SK-N-SH (cell line): ENCODE data around the gene CLDN3. TPM values are rescaled to one million over a fixed set of nuclear protein-coding genes. Genes with fewer than 3 reads are reported as not detected.

Source experiments
- CTCF ChIA-PET: fragments of 300-600, 350-600 bp; formaldehyde crosslinking; extraction: SDS; loops from one replicate; lab custom pipeline; 2021; lab: Yijun Ruan, JAX
- POLR2A ChIA-PET: fragments of 350-600 bp; sonication (Branson Sonifier 250); formaldehyde crosslinking; extraction: SDS; loops from one replicate; lab custom pipeline; 2020; ENCODE audit warnings: antibody characterized with exemption, inconsistent platforms; lab: Yijun Ruan, JAX
- DNase-seq: peaks from one replicate; pipeline ENCODE4 v3.0.0; 2012
- H2AFZ ChIP-seq: fragments of 200-600 bp; sonication (generic); 2 replicates; pipeline ENCODE4 v1.8.1; 2016; ENCODE audit warnings: antibody characterized with exemption, mild to moderate bottlenecking, low read depth
- H3F3A ChIP-seq: fragments of 200-600 bp; sonication (generic); replicated peaks from 2 replicates; pipeline ENCODE3; 2016; ENCODE audit warnings: antibody characterized with exemption, mild to moderate bottlenecking; ENCODE audit not compliant: insufficient read depth
- H3K27ac ChIP-seq, 2 experiments: fragments of 200-500 bp in 1 of 2; fragments of 200-600 bp in 1 of 2; sonication (Bioruptor generic) in 1 of 2; sonication (generic), shearing (Covaris generic) in 1 of 2; 2 replicates each; pipeline versions ENCODE4 v1.5.1 to v1.6.1; 2014 to 2016; ENCODE audit warnings: low read depth in 2 of 2, inconsistent platforms in 1 of 2, low read length in 1 of 2, mild to moderate bottlenecking in 1 of 2, mixed read lengths in 1 of 2
- H3K27me3 ChIP-seq: fragments of 200-600 bp; sonication (generic), shearing (Covaris generic); 2 replicates; pipeline ENCODE4 v1.6.1; 2016; ENCODE audit warnings: mixed run types; ENCODE audit not compliant: insufficient read depth
- H3K36me3 ChIP-seq, 2 experiments: fragments of 200-500 bp in 1 of 2; fragments of 200-600 bp in 1 of 2; sonication (Bioruptor generic) in 1 of 2; sonication (generic) in 1 of 2; replicated peaks in 1 of 2; 2 replicates each; pipeline versions ENCODE3 to v1.5.1; 2014 to 2016; ENCODE audit warnings: low read length in 1 of 2, mild to moderate bottlenecking in 1 of 2; ENCODE audit not compliant: insufficient read depth in 2 of 2, control insufficient read depth in 1 of 2
- H3K4me1 ChIP-seq, 2 experiments: fragments of 200-500 bp in 1 of 2; fragments of 200-600 bp in 1 of 2; sonication (Bioruptor generic) in 1 of 2; sonication (generic), shearing (Covaris generic) in 1 of 2; 2 replicates each; pipeline versions ENCODE4 v1.5.1 to v1.6.1; 2014 to 2016; ENCODE audit warnings: low read depth in 1 of 2, low read length in 1 of 2, mixed run types in 1 of 2; ENCODE audit not compliant: insufficient read depth in 2 of 2, control insufficient read depth in 1 of 2
- H3K4me2 ChIP-seq: fragments of 200-600 bp; sonication (generic), shearing (Covaris generic); 2 replicates; pipeline ENCODE4 v1.6.1; 2017; ENCODE audit warnings: mixed run types
- H3K4me3 ChIP-seq, 2 experiments: fragments of 200-500 bp in 1 of 2; fragments of 200-600 bp in 1 of 2; sonication (Bioruptor generic) in 1 of 2; sonication (generic), shearing (Covaris generic) in 1 of 2; 2 replicates each; pipeline versions ENCODE4 v1.5.1 to v1.8.1; 2014 to 2016; ENCODE audit warnings: low read depth in 2 of 2, inconsistent platforms in 1 of 2, low read length in 1 of 2, mild to moderate bottlenecking in 1 of 2, mixed read lengths in 1 of 2, moderate library complexity in 1 of 2
- H3K79me2 ChIP-seq: fragments of 200-600 bp; sonication (generic); 2 replicates; pipeline ENCODE4 v1.8.1; 2017; ENCODE audit warnings: mild to moderate bottlenecking; ENCODE audit not compliant: insufficient read depth
- H3K9ac ChIP-seq: fragments of 200-600 bp; sonication (generic); 2 replicates; pipeline ENCODE4 v1.6.1; 2017; ENCODE audit warnings: mixed run types
- H3K9me2 ChIP-seq: fragments of 200-600 bp; sonication (generic); 2 replicates; pipeline ENCODE4 v1.6.1; 2017; ENCODE audit warnings: mixed run types
- H3K9me3 ChIP-seq: fragments of 200-600 bp; sonication (generic); 2 replicates; pipeline ENCODE4 v1.6.1; 2017; ENCODE audit warnings: mixed run types, mild to moderate bottlenecking, moderate library complexity
- H4K20me1 ChIP-seq: fragments of 200-600 bp; sonication (generic); 2 replicates; pipeline ENCODE4 v1.6.1; 2017; ENCODE audit warnings: mild to moderate bottlenecking, mixed run types; ENCODE audit not compliant: insufficient read depth
- CHD2 ChIP-seq: fragments of 150-350 bp; IDR thresholded peaks from 2 replicates; pipeline ENCODE4 v1.6.1; 2018; ENCODE audit warnings: low read length; ENCODE audit not compliant: partially characterized antibody
- EP300 ChIP-seq, 2 experiments: IDR thresholded peaks; 2 replicates each; pipeline versions ENCODE4 v1.4.0 to v1.6.1; 2012; ENCODE audit warnings: borderline replicate concordance in 1 of 2, low read depth in 1 of 2, low read length in 1 of 2
- FOSL2 ChIP-seq: IDR thresholded peaks from 2 replicates; pipeline ENCODE4 v1.4.0; 2012; ENCODE audit warnings: low read depth, mild to moderate bottlenecking, moderate library complexity, borderline replicate concordance
- GATA2 ChIP-seq: sonication (generic); formaldehyde crosslinking; IDR thresholded peaks from 2 replicates; pipeline ENCODE4 v1.5.0; 2020; ENCODE audit warnings: mild to moderate bottlenecking, missing genetic modification reagents
- USF1 ChIP-seq: IDR thresholded peaks from 2 replicates; pipeline ENCODE4 v1.4.0; 2012; ENCODE audit warnings: low read depth, borderline replicate concordance
- WGBS: methylation state at CpG from one replicate; pipeline ENCODE4 v1.1.6; 2017; ENCODE audit warnings: low lambda C conversion rate; 5-methylcytosine and 5-hydroxymethylcytosine counted together
- polyA plus RNA-seq, 3 experiments: library from polyadenylated mRNA; depleted of rRNA; stranded (reverse); fragments of >200 nt; gene quantifications; 2 replicates each; pipeline ENCODE4 v1.2.3, GENCODE V29; 2012
- TF ChIP-seq, protein P1 (sequence below): fragments of 150-350 bp; IDR thresholded peaks from 2 replicates; pipeline ENCODE4 v1.6.1; 2017; ENCODE audit warnings: antibody characterized with exemption, low read length, low read depth, borderline replicate concordance

The CLDN3 gene
- polyA plus RNA-seq, 1 of the 3 experiments (the other 2 are of a cell fraction) = 0.08 TPM

DNA sequence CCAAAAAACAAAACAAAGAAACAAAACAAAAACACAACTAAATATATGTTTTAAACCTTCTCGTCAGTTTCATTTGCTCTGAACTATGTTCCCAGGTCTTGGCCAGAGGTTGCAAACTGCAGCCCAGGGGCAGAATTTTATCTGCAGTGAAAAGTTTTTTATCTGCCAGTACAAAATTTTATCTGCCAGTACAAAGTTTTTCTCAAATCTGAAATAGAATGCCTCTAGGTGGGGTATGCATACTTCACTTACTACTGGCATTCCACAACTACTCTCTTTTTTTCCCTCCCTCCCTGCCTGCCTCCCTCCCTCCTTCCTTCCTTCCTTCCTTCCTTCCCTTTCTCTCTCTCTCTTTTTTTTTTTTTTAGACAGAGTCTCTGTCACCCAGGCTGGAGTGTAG is 9.4 kb upstream of the CLDN3 start (continued):
- TF ChIP-seq USF1 = no peak
- TF ChIP-seq EP300 (IDR thresholded peaks at IDR 0.05; ENCODE audit: borderline replicate concordance in 1 of 2, low read depth in 1 of 2, low read length in 1 of 2) = no peak

- no peak overlapping the region for H2AFZ ChIP-seq
- H3K27me3 ChIP-seq = no peaks in the 10 kb centered on the region
- no peaks in the 10 kb centered on the region for H3F3A ChIP-seq
- TF ChIP-seq CHD2 (no peak), FOSL2 (no peak)
- TF ChIP-seq, protein P1, sequence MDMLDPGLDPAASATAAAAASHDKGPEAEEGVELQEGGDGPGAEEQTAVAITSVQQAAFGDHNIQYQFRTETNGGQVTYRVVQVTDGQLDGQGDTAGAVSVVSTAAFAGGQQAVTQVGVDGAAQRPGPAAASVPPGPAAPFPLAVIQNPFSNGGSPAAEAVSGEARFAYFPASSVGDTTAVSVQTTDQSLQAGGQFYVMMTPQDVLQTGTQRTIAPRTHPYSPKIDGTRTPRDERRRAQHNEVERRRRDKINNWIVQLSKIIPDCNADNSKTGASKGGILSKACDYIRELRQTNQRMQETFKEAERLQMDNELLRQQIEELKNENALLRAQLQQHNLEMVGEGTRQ = no peak
- WGBS = 87% methylated on average over 11 of the region's 11 CpGs
- H3K36me3 ChIP-seq = no peaks in the 10 kb centered on the region
- H3K4me2 ChIP-seq = no peak overlapping the region
- H3K79me2 ChIP-seq = no peaks in the 10 kb centered on the region
- ChIA-PET CTCF (no interaction called here), POLR2A (no interaction called here)
- H3K9me2 ChIP-seq = no peaks in the 10 kb centered on the region
- H3K4me1 ChIP-seq = no peaks in the 10 kb centered on the region
- no peak overlapping the region for H3K27ac ChIP-seq
- H4K20me1 ChIP-seq = no peaks in the 10 kb centered on the region
- H3K9me3 ChIP-seq = no peaks in the 10 kb centered on the region
- no peak for DNase-seq
- no peak overlapping the region for H3K4me3 ChIP-seq
- H3K9ac ChIP-seq = no peak overlapping the region
These were observed 8.8 kb upstream of the CLDN3 start for GRCh38 chr7:73778801-73779389.

GRCh38 chr7:73774923-73775322 is 4.9 kb upstream of the CLDN3 start:
- no peak overlapping the region for H3K27ac ChIP-seq
- no peaks in the 10 kb centered on the region for H3K27me3 ChIP-seq
- H3K4me1 ChIP-seq = peaks cover 0 to 6% of the 10 kb centered on the region in 2 experiments; a peak in 1 of 4 replicates
- ChIA-PET CTCF (interaction anchor here (1.0 to 1.3 kb wide), 2 partner anchors 41 to 80 kb away, joined by 3 read pairs; no protein-coding TSS in a partner anchor), POLR2A (no interaction called here)
- no peaks in the 10 kb centered on the region for H3K9me3 ChIP-seq
- H3F3A ChIP-seq = no peaks in the 10 kb centered on the region
- H3K9me2 ChIP-seq = no peaks in the 10 kb centered on the region
- no peaks in the 10 kb centered on the region for H3K79me2 ChIP-seq
- H3K4me2 ChIP-seq = no peak overlapping the region
- no peaks in the 10 kb centered on the region for H4K20me1 ChIP-seq
- WGBS = 8% methylated on average over 1 of the region's 1 CpG
- H3K9ac ChIP-seq = no peak overlapping the region
- no peak overlapping the region for H2AFZ ChIP-seq
- no peak for DNase-seq
- no peak for TF ChIP-seq GATA2 (CRISPR knock-in tag)
- no peaks in the 10 kb centered on the region for H3K36me3 ChIP-seq
- no peak overlapping the region for H3K4me3 ChIP-seq
